ENCODE results near the gene RIMBP3C. TPM values are rescaled to one million over a fixed set of nuclear protein-coding genes. Genes with fewer than 3 reads are reported as not detected.
"Not testable (repeated sequence)": the region's sequence is repeated elsewhere in the genome, so short reads cannot be mapped to it uniquely, and the experiment has no call there.

RIMBP3C gene
- total RNA-seq, 1 experiment from 2014 or later = 0.44 TPM

GRCh38 chr22:21532863-21533648, 18.2 kb downstream of the RIMBP3C start:
- CTCF ChIA-PET; H3K9me3 Mint-ChIP-seq; H3K27me3 Mint-ChIP-seq (ENCODE audit: low read depth); H3K4me3 Mint-ChIP-seq; ATAC-seq; POLR2A ChIA-PET; H3K36me3 Mint-ChIP-seq; H3K4me1 Mint-ChIP-seq; DNase-seq (ENCODE audit: low spot score); H3K27ac Mint-ChIP-seq: not testable (repeated sequence)

GRCh38 chr22:21531525-21531924, 19.7 kb downstream of the RIMBP3C start:
- POLR2A ChIA-PET; H3K27me3 Mint-ChIP-seq (ENCODE audit: low read depth); DNase-seq (ENCODE audit: low spot score); H3K4me3 Mint-ChIP-seq; CTCF ChIA-PET; H3K36me3 Mint-ChIP-seq; ATAC-seq; H3K4me1 Mint-ChIP-seq; H3K9me3 Mint-ChIP-seq; H3K27ac Mint-ChIP-seq: not testable (repeated sequence)

DNA sequence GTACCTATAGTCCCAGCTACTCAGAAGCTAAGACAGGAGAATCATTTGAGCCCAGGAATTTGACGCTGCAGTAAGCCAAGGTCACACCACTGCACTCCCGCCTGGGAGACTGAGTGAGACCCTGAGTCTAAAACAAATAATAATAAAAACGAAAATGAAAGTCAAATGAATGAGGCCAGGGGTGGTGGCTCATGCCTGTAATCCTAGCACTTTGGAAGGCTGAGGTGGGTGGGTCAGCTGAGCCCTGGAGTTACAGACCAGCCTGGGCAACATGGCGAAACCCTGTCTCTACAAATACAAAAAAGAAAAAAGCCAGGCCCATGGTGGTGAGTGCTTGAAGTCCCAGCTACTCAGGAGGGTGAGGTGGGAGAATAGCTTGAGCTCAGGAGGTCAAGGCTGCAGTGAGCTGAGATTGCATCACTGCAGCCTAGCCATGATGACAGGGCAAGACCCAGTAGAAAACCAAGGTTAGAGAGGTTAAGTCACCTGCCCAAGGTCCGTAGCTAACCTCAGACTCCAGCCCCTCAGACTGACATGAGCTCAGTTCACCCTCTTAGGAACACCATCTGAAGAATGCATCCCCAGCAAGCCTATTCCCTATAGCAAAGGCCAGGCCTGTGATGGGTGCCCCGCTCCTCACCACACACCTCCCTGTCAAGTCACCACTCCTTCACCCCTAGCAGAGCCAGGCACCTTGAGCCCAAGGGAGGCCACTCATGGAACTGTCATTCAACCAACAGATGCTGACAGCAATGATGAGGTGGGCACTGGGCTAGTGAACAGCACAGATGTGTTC, 24.4 kb downstream of the RIMBP3C start:
- H3K27me3 Mint-ChIP-seq (ENCODE audit: low read depth); POLR2A ChIA-PET; ATAC-seq: not testable (repeated sequence)

GRCh38 chr22:21516970-21517764, 34.1 kb downstream of the RIMBP3C start:
- peak; percentile 59 for ATAC-seq
- CTCF ChIA-PET; H3K27me3 Mint-ChIP-seq (ENCODE audit: low read depth): not testable (repeated sequence)

More for the DNA sequence above, 24.4 kb downstream of the RIMBP3C start:
- H3K4me1 Mint-ChIP-seq; H3K9me3 Mint-ChIP-seq; H3K27ac Mint-ChIP-seq; H3K4me3 Mint-ChIP-seq; CTCF ChIA-PET; H3K36me3 Mint-ChIP-seq; DNase-seq (ENCODE audit: low spot score): not testable (repeated sequence)

DNA sequence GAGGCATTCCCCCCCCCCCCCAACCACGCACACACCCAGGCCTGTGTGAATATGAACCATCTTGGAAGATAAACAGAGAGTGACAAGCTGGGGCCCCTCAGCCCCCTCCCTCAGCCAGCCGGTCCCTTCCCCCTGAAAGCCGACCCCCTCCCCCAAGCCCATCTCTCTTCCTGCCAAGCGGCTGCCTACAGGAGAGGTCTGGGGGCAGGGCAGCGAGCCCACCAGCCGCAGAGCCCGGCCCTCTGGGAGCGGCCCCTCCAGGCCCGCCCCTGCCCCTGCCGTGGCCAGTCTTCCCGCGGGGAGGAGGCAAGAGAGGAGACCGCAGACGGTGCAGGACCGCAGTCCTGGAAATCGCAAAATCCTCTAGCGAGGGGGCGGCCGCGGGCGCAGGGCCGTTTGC, 34.7 kb downstream of the RIMBP3C start:
- H3K9me3 Mint-ChIP-seq, H3K27ac Mint-ChIP-seq: not testable (repeated sequence)

More at GRCh38 chr22:21516970-21517764, 34.1 kb downstream of the RIMBP3C start:
- H3K4me3 Mint-ChIP-seq; DNase-seq (ENCODE audit: low spot score); H3K4me1 Mint-ChIP-seq; H3K9me3 Mint-ChIP-seq; POLR2A ChIA-PET; H3K36me3 Mint-ChIP-seq; H3K27ac Mint-ChIP-seq: not testable (repeated sequence)

DNA sequence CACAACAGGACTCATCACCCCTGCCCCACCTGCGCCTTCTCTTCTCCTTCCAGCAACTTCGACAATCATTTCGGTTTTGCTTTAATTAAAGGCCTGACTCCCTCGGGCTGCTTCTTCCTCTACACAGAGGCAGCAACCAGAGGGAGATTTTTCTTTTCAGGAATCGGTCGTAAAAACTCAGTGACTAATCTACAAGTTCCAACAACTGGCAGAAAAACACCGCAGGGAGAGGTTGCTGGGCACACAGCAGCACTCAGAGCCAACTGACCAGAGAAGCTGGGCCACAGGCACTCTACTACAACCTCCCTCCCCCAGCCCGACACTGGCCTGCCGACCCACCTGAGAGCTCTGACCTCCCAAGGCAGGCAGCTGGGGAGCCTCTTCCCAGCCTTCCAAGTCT, 36.0 kb downstream of the RIMBP3C start:
- DNase-seq (ENCODE audit: low spot score); CTCF ChIA-PET; H3K9me3 Mint-ChIP-seq; POLR2A ChIA-PET; H3K27me3 Mint-ChIP-seq (ENCODE audit: low read depth); H3K36me3 Mint-ChIP-seq; H3K4me1 Mint-ChIP-seq; ATAC-seq; H3K27ac Mint-ChIP-seq; H3K4me3 Mint-ChIP-seq: not testable (repeated sequence)

More for the DNA sequence above, 34.7 kb downstream of the RIMBP3C start:
- CTCF ChIA-PET; H3K4me1 Mint-ChIP-seq; POLR2A ChIA-PET; DNase-seq (ENCODE audit: low spot score); H3K36me3 Mint-ChIP-seq; H3K4me3 Mint-ChIP-seq; H3K27me3 Mint-ChIP-seq (ENCODE audit: low read depth): not testable (repeated sequence)
- ATAC-seq = peak; percentile 9

DNA sequence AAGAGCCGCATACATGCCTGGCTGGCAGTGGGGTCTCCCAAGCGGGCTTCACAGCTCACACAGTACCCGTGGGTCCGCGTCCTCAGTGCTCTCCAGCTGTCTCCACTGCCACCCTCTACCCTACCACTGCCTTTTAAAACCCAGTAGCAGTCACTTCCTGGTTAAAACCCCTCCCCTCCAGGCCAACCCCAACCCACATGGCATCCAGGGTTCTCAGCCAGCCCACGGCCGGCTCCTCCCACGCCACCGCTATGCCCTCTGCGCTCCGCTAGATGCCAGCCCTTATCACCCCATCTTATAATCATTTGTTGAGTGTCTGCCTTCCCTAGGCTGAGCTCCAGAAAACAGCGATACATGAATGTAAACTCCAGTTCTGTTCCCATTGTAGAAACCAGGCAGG, 37.1 kb downstream of the RIMBP3C start:
- H3K36me3 Mint-ChIP-seq; POLR2A ChIA-PET; DNase-seq (ENCODE audit: low spot score); H3K4me3 Mint-ChIP-seq; CTCF ChIA-PET; H3K9me3 Mint-ChIP-seq; H3K4me1 Mint-ChIP-seq; H3K27me3 Mint-ChIP-seq (ENCODE audit: low read depth); H3K27ac Mint-ChIP-seq: not testable (repeated sequence)
- ATAC-seq = 0 out of 2 replicates have a peak, but pooled peaks have one; percentile 1

DNA sequence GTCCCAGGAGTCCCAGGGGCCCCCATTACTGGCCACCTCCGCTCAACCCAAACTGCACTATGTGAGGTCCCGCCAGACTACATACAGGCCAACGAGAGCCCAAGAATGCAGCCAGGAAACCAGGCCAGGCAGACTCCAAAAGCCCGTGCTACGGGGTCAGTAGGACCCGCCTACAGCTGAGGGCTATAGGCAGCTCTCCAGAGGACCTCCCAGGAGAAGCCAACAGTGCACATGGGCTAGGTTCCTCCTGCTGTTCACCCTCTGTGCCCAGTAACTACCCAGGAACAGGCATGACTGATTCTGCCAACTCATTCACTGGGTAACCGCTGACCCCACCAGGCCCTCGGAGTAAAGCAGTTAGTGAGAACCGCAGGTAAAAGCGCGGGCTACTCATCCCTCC, 39.2 kb downstream of the RIMBP3C start:
- CTCF ChIA-PET; DNase-seq (ENCODE audit: low spot score); ATAC-seq; H3K27me3 Mint-ChIP-seq (ENCODE audit: low read depth); POLR2A ChIA-PET; H3K27ac Mint-ChIP-seq; H3K4me3 Mint-ChIP-seq; H3K36me3 Mint-ChIP-seq; H3K4me1 Mint-ChIP-seq; H3K9me3 Mint-ChIP-seq: not testable (repeated sequence)

GRCh38 chr22:21510397-21510796, 40.9 kb downstream of the RIMBP3C start:
- ATAC-seq; H3K27me3 Mint-ChIP-seq (ENCODE audit: low read depth); DNase-seq (ENCODE audit: low spot score); H3K4me1 Mint-ChIP-seq; CTCF ChIA-PET; H3K4me3 Mint-ChIP-seq; H3K9me3 Mint-ChIP-seq; POLR2A ChIA-PET; H3K27ac Mint-ChIP-seq; H3K36me3 Mint-ChIP-seq: not testable (repeated sequence)

GRCh38 chr22:21499623-21500506, 51.4 kb downstream of the RIMBP3C start:
- H3K4me3 Mint-ChIP-seq; CTCF ChIA-PET; H3K27ac Mint-ChIP-seq; H3K36me3 Mint-ChIP-seq; H3K27me3 Mint-ChIP-seq (ENCODE audit: low read depth); DNase-seq (ENCODE audit: low spot score); H3K4me1 Mint-ChIP-seq; H3K9me3 Mint-ChIP-seq; ATAC-seq; POLR2A ChIA-PET: not testable (repeated sequence)

DNA sequence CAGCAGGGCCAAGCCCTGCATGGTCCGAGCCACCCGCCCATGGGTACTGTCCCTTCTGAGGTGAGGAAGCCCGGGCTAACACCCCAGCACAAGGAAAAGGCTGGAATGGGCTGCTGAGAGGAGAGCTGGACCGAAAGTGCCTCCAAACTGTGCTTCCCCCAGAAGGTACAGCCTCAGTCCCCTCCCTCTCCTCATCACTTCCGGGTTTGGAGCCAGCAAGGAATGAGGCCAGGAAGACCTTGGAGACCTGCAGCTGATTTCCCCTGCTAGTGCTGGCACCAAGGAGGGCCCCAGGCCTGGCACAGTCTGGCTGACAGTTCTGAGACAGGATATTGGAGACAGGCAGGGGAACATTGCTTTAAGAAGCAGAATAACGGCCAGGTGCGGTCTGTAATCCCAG, 52.8 kb downstream of the RIMBP3C start:
- H3K4me3 Mint-ChIP-seq; H3K27me3 Mint-ChIP-seq (ENCODE audit: low read depth); H3K9me3 Mint-ChIP-seq; DNase-seq (ENCODE audit: low spot score); POLR2A ChIA-PET; H3K36me3 Mint-ChIP-seq; H3K4me1 Mint-ChIP-seq; CTCF ChIA-PET; ATAC-seq; H3K27ac Mint-ChIP-seq: not testable (repeated sequence)
